K562 (cell line): ENCODE measurements around the gene LMNA. TPM values are rescaled to one million over a fixed set of nuclear protein-coding genes. Genes with fewer than 3 reads are reported as not detected.
"Not testable (repeated sequence)": the region's sequence is repeated elsewhere in the genome, so short reads cannot be mapped to it uniquely, and the experiment has no call there.

Experiments
- CTBP1 ChIP-seq: fragments of 450-650 bp; IDR thresholded peaks from 2 replicates; pipeline ENCODE4 v1.6.1; 2016; ENCODE audit warnings: borderline replicate concordance
- CXXC5 ChIP-seq: fragments of 250-450 bp; sonication (Bioruptor Pico); IDR thresholded peaks from 2 replicates; pipeline ENCODE4 v1.8.0; 2022; ENCODE audit warnings: inconsistent platforms, mild to moderate bottlenecking, moderate library complexity
- DDX20 ChIP-seq: fragments of 450-650 bp; IDR thresholded peaks from 2 replicates; pipeline ENCODE4 v1.6.1; 2016; ENCODE audit warnings: missing genetic modification characterization, low read depth, mild to moderate bottlenecking, missing compliant biosample characterization, moderate library complexity
- DPF2 ChIP-seq: fragments of 450-650 bp; IDR thresholded peaks from 2 replicates; pipeline ENCODE4 v1.6.1; 2016
- EP400 ChIP-seq: fragments of 450-650 bp; IDR thresholded peaks from 2 replicates; pipeline ENCODE4 v1.6.1; 2017; ENCODE audit warnings: antibody characterized with exemption, mild to moderate bottlenecking, moderate library complexity
- GTF2A2 ChIP-seq: IDR thresholded peaks from 2 replicates; pipeline ENCODE4 v1.6.1; 2016; ENCODE audit warnings: mild to moderate bottlenecking, missing genetic modification characterization, missing compliant biosample characterization
- ILK ChIP-seq: fragments of 450-650 bp; IDR thresholded peaks from 2 replicates; pipeline ENCODE4 v1.6.1; 2016; ENCODE audit warnings: missing genetic modification characterization, low read depth, mild to moderate bottlenecking, missing compliant biosample characterization, moderate library complexity, borderline replicate concordance
- PTRF ChIP-seq: fragments of 450-650 bp; IDR thresholded peaks from 2 replicates; pipeline ENCODE4 v1.6.1; 2016; ENCODE audit warnings: mild to moderate bottlenecking, missing genetic modification characterization, missing compliant biosample characterization
- PTTG1 ChIP-seq: fragments of 450-650 bp; IDR thresholded peaks from 2 replicates; pipeline ENCODE4 v1.6.1; 2016; ENCODE audit warnings: low read depth, mild to moderate bottlenecking, missing genetic modification characterization, missing compliant biosample characterization
- PYGO2 ChIP-seq: fragments of 450-650 bp; IDR thresholded peaks from 2 replicates; pipeline ENCODE4 v1.6.1; 2016; ENCODE audit warnings: mild to moderate bottlenecking, missing genetic modification characterization, moderate library complexity, missing compliant biosample characterization
- RAD21 ChIP-seq, 2 experiments: fragments of 250-450 bp in 1 of 2; fragments of 450-650 bp in 1 of 2; sonication (Bioruptor Pico) in 1 of 2; formaldehyde crosslinking in 1 of 2; IDR thresholded peaks in 1 of 2; conservative IDR thresholded peaks in 1 of 2; 2 replicates each; pipeline versions ENCODE4 v1.4.0 to v1.8.0; 2020 to 2022; ENCODE audit warnings: mild to moderate bottlenecking in 2 of 2, moderate library complexity in 1 of 2
- ZNF766 ChIP-seq: fragments of 200-800 bp; sonication (Bioruptor generic); conservative IDR thresholded peaks from 2 replicates; pipeline ENCODE4 v1.6.1; 2016; ENCODE audit warnings: missing genetic modification characterization, missing compliant biosample characterization
- polyA plus RNA-seq, 8 experiments: library from polyadenylated mRNA; depleted of rRNA in 4 of 8; stranded (reverse) in 5 of 8; unstranded in 3 of 8; fragments of >200 nt; fragmentation: Nextera tagmentation in 2 of 8; fragmentation: Illumina TruSeq in 1 of 8; extraction: Ambion mirVana in 2 of 8; extraction: Trizol in 1 of 8; gene quantifications; 2 replicates each; pipeline versions ENCODE4 v1.2.1 to v1.2.3, GENCODE V29; 2011 to 2014; ENCODE audit warnings: inconsistent platforms in 1 of 8, missing spikeins in 1 of 8
- total RNA-seq, 7 experiments: library from RNA; depleted of rRNA in 6 of 7; stranded (reverse); fragments of >200 nt in 6 of 7; fragmentation: Illumina TruSeq in 2 of 7; extraction: Trizol in 2 of 7; gene quantifications; 2 replicates each; pipeline versions ENCODE4 v1.2.1 to v1.2.3, GENCODE V29; 2011 to 2021; ENCODE audit warnings: low replicate concordance in 1 of 7
- TF ChIP-seq, protein P1 (sequence below): fragments of 450-650 bp; IDR thresholded peaks from 2 replicates; pipeline ENCODE4 v1.6.1; 2016; ENCODE audit warnings: missing biosample characterization, missing genetic modification characterization
- TF ChIP-seq, protein P2 (sequence below), 3 experiments: fragments of 200-800 bp in 1 of 3; sonication (Bioruptor generic) in 1 of 3; sonication (generic) in 1 of 3; formaldehyde crosslinking in 1 of 3; IDR thresholded peaks; 2 replicates each; pipeline versions ENCODE4 v1.6.1 to v1.8.0; 2016 to 2022; ENCODE audit warnings: mild to moderate bottlenecking in 2 of 3, missing compliant biosample characterization in 2 of 3, missing genetic modification characterization in 2 of 3, missing genetic modification reagents in 1 of 3
- TF ChIP-seq, protein P3 (sequence below): sonication (generic); IDR thresholded peaks from 2 replicates; pipeline ENCODE4 v1.6.1; 2016
- TF ChIP-seq, protein P4 (sequence below), 2 experiments: fragments of 250-450 bp in 1 of 2; fragments of 450-650 bp in 1 of 2; sonication (Bioruptor Pico) in 1 of 2; IDR thresholded peaks; 2 replicates each; pipeline versions ENCODE4 v1.6.1 to v1.8.0; 2016 to 2021; ENCODE audit warnings: mild to moderate bottlenecking in 2 of 2, moderate library complexity in 2 of 2, missing compliant biosample characterization in 1 of 2, missing genetic modification characterization in 1 of 2
- TF ChIP-seq, protein P5 (sequence below), 3 experiments: IDR thresholded peaks in 2 of 3; conservative IDR thresholded peaks in 1 of 3; 2 replicates each; pipeline ENCODE4 v1.5.1; 2011 to 2012; ENCODE audit warnings: low read length in 3 of 3, mild to moderate bottlenecking in 3 of 3, control low read depth in 2 of 3, improper control_type of control experiment in 1 of 3, inconsistent platforms in 1 of 3, low read depth in 1 of 3, mixed read lengths in 1 of 3, moderate library complexity in 1 of 3; ENCODE audit not compliant: insufficient read depth in 2 of 3
- TF ChIP-seq, protein P6 (sequence below), 2 experiments: fragments of 450-650 bp; conservative IDR thresholded peaks; 2 replicates each; pipeline ENCODE4 v1.6.1; 2017; ENCODE audit warnings: mild to moderate bottlenecking in 2 of 2, moderate library complexity in 2 of 2

Gene LMNA
- total and polyA plus RNA-seq, 9 of the 15 experiments (the other 6 are each of a cell fraction or from before 2014, with no cell fraction given) = 1.00 to 347 (median 88.2) TPM

DNA sequence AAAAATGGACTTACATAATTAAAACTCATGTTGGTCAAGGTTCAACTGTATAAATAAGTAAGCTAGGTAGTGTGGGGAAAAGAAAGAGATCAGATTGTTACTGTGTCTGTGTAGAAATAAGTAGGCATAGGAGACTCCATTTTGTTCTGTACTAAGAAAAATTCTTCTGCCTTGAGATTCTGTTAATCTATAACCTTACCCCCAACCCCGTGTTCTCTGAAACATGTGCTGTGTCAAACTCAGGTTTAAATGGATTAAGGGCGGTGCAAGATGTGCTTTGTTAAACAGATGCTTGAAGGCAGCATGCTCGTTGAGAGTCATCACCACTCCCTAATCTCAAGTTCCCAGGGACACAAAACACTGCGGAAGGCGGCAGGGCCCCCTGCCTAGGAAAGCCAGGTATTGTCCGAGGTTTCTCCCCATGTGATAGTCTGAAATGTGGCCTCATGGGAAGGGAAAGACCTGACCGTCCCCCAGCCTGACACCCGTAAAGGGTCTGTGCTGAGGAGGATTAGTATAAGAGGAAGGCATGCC lies 66.9 kb downstream of the LMNA start (continued):
- TF ChIP-seq PTTG1 (tag) (peak; percentile 70; the same call in 1 of the 2 replicates), DPF2 (0 out of 2 replicates have a peak, but pooled peaks have one; percentile 21), GTF2A2 (0 out of 2 replicates have a peak, but pooled peaks have one; percentile 49), RAD21 (CRISPR knock-in tag; conservative IDR thresholded peaks at IDR 0.05 in 1 of 2, IDR thresholded peaks at IDR 0.05 in 1 of 2) (peak in 1 of 2 experiments; percentile 41; a peak in 2 of 4 replicates), CTBP1 (peak; percentile 32; the same call in 1 of the 2 replicates), ILK (tag) (peak; percentile 33; the same call in 1 of the 2 replicates), CXXC5 (CRISPR knock-in tag) (peak; percentile 38; the same call in 1 of the 2 replicates), PYGO2 (tag) (peak; percentile 58; the same call in 1 of the 2 replicates), PTRF (tag) (peak; percentile 75), DDX20 (peak; percentile 59; the same call in 1 of the 2 replicates), ZNF766 (CRISPR knock-in tag) (0 out of 2 replicates have a peak, but pooled peaks have one; percentile 23), EP400 (peak; percentile 20; the same call in 1 of the 2 replicates)
- TF ChIP-seq, protein P1, sequence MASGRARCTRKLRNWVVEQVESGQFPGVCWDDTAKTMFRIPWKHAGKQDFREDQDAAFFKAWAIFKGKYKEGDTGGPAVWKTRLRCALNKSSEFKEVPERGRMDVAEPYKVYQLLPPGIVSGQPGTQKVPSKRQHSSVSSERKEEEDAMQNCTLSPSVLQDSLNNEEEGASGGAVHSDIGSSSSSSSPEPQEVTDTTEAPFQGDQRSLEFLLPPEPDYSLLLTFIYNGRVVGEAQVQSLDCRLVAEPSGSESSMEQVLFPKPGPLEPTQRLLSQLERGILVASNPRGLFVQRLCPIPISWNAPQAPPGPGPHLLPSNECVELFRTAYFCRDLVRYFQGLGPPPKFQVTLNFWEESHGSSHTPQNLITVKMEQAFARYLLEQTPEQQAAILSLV (tag) = peak; percentile 68; the same call in 1 of the 2 replicates
- TF ChIP-seq, protein P2, sequence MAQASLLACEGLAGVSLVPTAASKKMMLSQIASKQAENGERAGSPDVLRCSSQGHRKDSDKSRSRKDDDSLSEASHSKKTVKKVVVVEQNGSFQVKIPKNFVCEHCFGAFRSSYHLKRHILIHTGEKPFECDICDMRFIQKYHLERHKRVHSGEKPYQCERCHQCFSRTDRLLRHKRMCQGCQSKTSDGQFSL (CRISPR knock-in tag; IDR thresholded peaks at IDR 0.05) = not testable (repeated sequence)
- TF ChIP-seq, protein P2 (tag; IDR thresholded peaks at IDR 0.05) = peak in 1 of 2 experiments; percentile 74; a peak in 1 of 4 replicates
- TF ChIP-seq, protein P3, sequence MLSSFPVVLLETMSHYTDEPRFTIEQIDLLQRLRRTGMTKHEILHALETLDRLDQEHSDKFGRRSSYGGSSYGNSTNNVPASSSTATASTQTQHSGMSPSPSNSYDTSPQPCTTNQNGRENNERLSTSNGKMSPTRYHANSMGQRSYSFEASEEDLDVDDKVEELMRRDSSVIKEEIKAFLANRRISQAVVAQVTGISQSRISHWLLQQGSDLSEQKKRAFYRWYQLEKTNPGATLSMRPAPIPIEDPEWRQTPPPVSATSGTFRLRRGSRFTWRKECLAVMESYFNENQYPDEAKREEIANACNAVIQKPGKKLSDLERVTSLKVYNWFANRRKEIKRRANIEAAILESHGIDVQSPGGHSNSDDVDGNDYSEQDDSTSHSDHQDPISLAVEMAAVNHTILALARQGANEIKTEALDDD = 0 out of 2 replicates have a peak, but pooled peaks have one; percentile 25
- TF ChIP-seq, protein P4, sequence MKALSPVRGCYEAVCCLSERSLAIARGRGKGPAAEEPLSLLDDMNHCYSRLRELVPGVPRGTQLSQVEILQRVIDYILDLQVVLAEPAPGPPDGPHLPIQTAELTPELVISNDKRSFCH (CRISPR knock-in tag; IDR thresholded peaks at IDR 0.05) = not testable (repeated sequence)
- TF ChIP-seq, protein P4 (tag; IDR thresholded peaks at IDR 0.05) = peak; percentile 94
- TF ChIP-seq, protein P5, sequence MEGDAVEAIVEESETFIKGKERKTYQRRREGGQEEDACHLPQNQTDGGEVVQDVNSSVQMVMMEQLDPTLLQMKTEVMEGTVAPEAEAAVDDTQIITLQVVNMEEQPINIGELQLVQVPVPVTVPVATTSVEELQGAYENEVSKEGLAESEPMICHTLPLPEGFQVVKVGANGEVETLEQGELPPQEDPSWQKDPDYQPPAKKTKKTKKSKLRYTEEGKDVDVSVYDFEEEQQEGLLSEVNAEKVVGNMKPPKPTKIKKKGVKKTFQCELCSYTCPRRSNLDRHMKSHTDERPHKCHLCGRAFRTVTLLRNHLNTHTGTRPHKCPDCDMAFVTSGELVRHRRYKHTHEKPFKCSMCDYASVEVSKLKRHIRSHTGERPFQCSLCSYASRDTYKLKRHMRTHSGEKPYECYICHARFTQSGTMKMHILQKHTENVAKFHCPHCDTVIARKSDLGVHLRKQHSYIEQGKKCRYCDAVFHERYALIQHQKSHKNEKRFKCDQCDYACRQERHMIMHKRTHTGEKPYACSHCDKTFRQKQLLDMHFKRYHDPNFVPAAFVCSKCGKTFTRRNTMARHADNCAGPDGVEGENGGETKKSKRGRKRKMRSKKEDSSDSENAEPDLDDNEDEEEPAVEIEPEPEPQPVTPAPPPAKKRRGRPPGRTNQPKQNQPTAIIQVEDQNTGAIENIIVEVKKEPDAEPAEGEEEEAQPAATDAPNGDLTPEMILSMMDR (IDR thresholded peaks at IDR 0.05 in 2 of 3, conservative IDR thresholded peaks at IDR 0.05 in 1 of 3; ENCODE audit: insufficient read depth in 2 of 3, low read depth in 1 of 3, low read length in 3 of 3) = peak in 1 of 3 experiments; percentile 19; a peak in 1 of 6 replicates
- TF ChIP-seq, protein P6, sequence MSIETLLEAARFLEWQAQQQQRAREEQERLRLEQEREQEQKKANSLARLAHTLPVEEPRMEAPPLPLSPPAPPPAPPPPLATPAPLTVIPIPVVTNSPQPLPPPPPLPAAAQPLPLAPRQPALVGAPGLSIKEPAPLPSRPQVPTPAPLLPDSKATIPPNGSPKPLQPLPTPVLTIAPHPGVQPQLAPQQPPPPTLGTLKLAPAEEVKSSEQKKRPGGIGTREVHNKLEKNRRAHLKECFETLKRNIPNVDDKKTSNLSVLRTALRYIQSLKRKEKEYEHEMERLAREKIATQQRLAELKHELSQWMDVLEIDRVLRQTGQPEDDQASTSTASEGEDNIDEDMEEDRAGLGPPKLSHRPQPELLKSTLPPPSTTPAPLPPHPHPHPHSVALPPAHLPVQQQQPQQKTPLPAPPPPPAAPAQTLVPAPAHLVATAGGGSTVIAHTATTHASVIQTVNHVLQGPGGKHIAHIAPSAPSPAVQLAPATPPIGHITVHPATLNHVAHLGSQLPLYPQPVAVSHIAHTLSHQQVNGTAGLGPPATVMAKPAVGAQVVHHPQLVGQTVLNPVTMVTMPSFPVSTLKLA (conservative IDR thresholded peaks at IDR 0.05) = peak; percentile 65 to 78
